HPDE6-E6E7 (cell line): ENCODE data around the gene INPPL1.

Source experiments
- DNase-seq: peaks from one replicate; pipeline ENCODE4 v3.0.0; 2011; ENCODE audit warnings: missing footprints; ENCODE audit errors: extremely low spot score

Gene INPPL1

GRCh38 chr11:72233056-72233772, 8.6 kb downstream of the INPPL1 start:
- DNase-seq, result no peak

GRCh38 chr11:72233773-72234513, 9.4 kb downstream of the INPPL1 start:
- no peak for DNase-seq

DNA sequence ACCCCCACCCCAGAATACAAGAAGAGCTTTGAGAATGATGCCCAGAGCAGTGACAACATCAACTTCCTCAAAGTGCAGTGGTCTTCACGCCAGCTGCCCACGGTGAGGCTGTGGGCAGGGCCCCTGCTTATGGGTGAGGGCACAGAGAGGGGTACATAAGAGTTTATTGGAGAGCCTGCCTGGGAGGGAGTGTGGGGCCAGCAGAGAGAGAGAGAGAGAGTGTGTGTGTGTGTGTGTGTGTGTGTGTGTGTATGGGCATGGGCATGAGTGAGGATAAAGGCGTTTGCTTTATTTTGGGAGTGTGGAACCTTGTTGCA, 9.9 kb downstream of the INPPL1 start:
- DNase-seq, result no peak

- DNase-seq, result no peak
Observed at GRCh38 chr11:72234920-72235319, 10.4 kb downstream of the INPPL1 start.

GRCh38 chr11:72235351-72236057, 10.9 kb downstream of the INPPL1 start:
- no peak for DNase-seq

GRCh38 chr11:72236083-72236697, 11.6 kb downstream of the INPPL1 start:
- DNase-seq, result no peak

GRCh38 chr11:72236774-72237111, 12.2 kb downstream of the INPPL1 start:
- no peak for DNase-seq

- no peak for DNase-seq
Observed at GRCh38 chr11:72237112-72237931, 12.8 kb downstream of the INPPL1 start.

DNA sequence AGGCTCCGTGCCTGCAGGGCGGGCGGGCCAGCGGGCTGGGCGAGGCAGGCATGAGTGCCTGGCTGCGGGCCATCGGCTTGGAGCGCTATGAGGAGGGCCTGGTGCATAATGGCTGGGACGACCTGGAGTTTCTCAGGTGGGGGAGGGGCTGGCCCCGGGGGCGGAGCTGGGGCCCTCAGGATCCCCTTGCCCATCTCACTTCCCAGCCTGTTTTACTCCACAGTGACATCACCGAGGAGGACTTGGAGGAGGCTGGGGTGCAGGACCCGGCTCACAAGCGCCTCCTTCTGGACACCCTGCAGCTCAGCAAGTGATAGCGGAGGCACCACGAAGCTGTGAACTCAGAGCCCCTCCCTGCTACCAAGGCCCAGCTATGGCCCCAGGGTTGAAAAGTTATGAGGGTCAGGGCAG, 13.5 kb downstream of the INPPL1 start:
- no peak for DNase-seq

- DNase-seq, result no peak
Observed at GRCh38 chr11:72238492-72239312, 14.1 kb downstream of the INPPL1 start.

- DNase-seq, result no peak
Observed at GRCh38 chr11:72239313-72239848, 14.8 kb downstream of the INPPL1 start.

GRCh38 chr11:72239849-72240460, 15.4 kb downstream of the INPPL1 start:
- no peak for DNase-seq

DNA sequence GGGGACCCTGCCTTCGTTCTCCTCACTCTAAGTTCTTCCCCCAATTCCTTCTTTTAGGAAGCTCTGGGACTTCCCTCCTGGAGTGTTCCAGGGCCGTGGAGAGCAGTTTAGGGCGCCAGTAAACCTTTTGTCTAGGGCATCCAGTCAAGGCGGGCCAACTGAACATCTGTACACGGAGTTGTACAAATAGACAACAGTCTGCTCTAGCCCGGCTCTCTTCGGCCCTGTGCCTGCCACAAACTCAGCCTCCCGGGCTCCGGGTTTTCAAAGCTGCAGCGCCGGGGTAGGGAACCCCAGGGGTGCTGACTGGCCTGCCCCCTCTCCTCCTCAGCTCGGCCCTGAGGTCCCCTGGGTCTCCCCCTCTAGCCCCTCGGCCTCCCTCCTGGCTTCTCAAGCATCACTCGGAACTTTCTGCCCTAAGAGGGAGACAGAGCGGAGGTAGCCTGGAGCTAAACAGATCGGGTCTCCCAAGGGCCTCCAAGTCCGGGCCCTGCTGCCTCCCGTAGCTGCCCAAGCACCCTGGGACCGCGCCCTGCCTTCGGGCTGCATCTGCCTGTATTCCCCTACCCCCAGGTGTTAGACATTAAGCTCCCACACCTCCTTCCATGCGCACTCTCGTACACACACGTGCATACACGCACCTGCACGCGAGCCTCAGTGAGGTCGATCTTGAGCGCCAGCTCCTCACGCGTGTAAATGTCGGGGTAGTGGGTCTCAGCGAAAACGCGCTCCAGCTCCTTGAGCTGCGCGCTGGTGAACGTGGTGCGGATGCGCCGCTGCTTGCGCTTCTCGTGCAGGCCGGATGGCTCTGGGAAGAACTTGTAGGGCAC, 16.1 kb downstream of the INPPL1 start:
- DNase-seq, result no peak

- no peak for DNase-seq
Observed at GRCh38 chr11:72241291-72241781, 16.8 kb downstream of the INPPL1 start.

GRCh38 chr11:72242141-72242540, 17.6 kb downstream of the INPPL1 start:
- DNase-seq, result no peak

DNA sequence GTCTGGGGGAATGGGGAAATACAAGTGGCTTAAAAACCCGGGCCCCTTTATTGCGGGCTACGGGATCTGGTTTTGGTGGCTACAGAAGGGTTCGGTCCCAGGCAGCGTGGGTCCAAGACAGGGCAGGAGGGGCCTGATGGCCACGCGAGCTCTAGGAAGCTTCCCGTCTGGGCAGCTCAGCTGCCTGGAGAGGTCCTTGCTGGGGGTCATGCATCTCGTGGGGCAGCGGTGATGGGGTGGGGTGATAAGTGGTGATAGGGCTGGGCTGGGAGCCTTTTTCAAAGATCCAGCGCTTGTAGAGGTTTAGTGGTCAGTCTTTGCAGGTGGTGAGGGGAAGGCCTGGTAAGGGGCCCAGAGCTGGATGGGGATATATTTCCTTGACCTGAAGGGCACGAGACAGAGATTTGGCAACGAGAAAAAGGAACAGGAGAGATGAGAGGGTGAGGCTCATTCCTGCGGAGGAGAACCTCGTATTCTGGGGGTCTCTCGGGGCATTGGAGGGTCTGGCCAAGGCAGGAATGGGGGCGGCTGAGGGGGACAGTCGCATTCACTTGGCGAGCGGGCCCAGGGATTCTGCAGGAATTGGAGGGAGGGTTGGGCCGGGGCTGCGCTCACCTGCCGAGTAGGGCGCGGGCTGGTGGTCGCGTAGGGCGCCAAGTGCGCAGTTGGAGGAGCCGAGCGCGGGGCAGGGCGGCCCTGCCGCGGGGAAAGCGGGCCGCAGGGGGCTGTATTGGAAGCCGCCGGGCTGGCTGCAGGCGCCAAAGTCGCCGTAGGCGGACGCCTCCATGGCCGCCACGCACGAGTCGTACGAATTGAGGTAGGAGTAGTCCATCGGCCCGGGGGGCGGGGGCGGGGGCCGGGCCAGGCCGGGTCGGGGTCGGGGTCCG, 18.8 kb downstream of the INPPL1 start:
- no peak for DNase-seq

DNA sequence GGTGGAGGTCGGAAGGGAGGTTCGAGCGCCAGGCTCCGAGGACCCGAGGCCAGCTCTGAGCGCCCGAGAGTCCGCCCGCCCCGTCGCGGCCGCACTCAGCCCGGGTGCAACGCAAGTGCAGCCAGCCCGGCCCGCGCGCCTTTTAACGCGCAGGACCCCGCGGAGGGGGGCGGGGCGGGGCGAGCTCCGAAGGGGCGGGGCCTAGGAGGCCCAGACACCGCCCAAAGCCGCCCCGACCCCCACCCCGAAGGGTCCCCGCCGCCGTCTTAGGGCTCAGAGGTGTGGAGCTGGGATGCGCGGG, 19.4 kb downstream of the INPPL1 start, which contains the start of gene PHOX2A:
TSS of gene PHOX2A (minus strand) at position 117 of the 301 bp plus-strand sequence. CDS start 172 bp downstream, outside the sequence.
- no peak for DNase-seq
